Right hindlimb (tissue), 1 donor: Measurements from ENCODE around the gene SLC39A12.

Experiments used
- DNase-seq: peaks from one replicate; pipeline ENCODE4 v3.0.0-alpha.2; 2018

The SLC39A12 gene

GRCh38 chr10:17965649-17966235 lies 14.0 kb downstream of the SLC39A12 start:
- DNase-seq = no peak

GRCh38 chr10:17974505-17974904 lies 22.8 kb downstream of the SLC39A12 start:
- no peak for DNase-seq

DNA sequence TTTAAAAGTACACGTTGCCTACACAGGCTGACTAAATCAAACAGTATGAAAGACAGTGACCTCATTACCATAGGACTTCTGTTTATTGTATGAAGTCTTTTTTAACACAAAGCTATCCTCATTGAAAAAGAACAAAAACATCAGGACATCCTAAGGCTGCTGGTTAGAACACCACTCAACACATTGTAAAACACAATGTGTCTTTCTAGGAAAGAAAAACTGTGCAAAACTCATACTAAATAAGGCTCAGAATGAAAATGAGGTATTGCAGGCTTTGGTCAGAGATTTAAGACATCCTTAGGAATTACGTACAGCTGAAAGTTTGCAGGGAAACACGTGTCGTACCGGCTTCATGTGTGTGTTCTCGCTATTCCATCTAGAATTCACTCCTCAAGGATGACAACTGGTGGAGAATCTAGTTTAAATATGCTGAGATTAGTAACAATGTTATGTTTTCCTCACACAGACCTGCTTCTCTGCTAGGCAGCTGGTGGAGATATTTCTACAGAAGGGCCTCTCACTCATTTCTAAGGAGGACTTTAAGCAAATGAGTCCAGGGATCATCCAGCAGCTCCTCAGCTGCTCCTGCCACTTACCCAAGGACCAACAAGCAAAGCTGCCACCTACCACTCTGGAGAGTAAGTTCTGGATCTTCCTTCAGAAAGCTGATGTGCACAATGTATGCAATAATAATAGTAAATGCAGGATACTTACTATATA lies 29.3 kb downstream of the SLC39A12 start:
- no peak for DNase-seq

DNA sequence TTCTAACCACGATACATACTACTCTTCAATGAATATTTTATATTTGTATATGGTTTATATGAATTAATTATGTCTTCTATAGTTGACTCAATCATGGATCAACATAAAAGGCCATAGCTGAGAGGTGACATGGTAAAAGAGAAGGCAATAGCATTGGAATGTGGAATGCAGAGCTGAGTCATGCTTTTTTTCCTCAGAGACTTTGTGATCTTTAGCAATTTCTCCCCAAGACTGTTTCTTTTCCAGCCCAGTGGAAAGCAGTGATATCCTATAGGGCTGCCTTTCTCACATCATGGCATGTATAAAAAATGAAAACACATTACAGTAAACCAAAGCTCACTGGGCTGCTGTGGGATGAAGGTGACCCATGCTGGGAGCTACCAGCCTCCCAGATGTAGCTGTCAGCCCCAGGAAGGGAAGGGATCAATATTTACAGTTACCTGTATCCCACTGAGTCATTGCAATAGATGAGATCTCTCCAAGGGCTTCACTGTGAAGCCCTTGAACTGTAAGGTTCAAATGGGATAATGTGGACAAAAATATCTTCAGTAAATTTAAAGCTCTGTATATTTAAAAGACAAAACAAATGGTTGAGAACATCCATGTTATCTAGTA lies 30.2 kb downstream of the SLC39A12 start:
- DNase-seq = no peak

GRCh38 chr10:17984056-17984455 lies 32.3 kb downstream of the SLC39A12 start:
- no peak for DNase-seq

GRCh38 chr10:17984563-17984962 lies 32.8 kb downstream of the SLC39A12 start:
- no peak for DNase-seq

DNA sequence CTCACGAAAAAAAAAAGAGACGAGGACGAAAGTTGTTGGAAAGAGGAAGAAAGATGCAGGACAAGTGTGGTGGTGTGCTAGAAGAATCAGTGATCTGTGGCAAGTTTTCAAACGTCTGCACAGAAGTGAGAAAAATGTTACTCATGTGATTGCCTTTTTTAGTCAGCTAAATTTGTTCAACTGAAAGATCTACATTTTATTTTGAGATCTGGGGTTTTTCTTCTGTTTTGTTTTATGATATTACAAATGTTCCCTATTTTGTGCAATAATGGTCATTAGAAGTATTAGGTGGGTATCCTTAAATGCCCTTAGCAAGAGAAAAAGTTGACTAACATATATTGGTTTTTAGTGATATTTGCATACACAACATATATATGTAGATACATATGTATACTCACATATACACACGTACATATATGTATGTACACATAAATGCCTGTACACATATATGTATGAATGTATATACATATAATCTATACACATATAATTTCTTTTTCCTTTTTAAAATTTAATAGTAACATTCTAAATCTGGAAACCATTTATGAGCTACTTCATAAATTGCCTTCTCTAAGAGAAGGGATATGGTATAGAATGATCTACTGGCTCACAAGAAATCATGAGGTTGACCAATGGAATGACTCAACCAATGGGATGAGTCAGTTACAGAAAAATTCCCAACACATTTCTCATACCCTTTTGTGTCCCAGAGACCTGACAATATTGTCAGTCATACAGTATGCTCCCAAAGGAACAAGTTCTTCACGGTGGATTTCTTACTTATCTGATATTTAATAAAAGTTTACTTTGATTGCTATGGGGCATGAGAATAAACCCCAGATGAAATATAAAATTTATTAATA lies 38.4 kb downstream of the SLC39A12 start:
- DNase-seq = no peak

GRCh38 chr10:17992266-17992665 lies 40.5 kb downstream of the SLC39A12 start:
- no peak for DNase-seq

- no peak for DNase-seq
Measured at GRCh38 chr10:17993361-17993760, 41.6 kb downstream of the SLC39A12 start.

GRCh38 chr10:18000601-18001000 lies 48.9 kb downstream of the SLC39A12 start:
- DNase-seq = no peak

- no peak for DNase-seq
Measured at GRCh38 chr10:18005445-18005780, 53.7 kb downstream of the SLC39A12 start.

DNA sequence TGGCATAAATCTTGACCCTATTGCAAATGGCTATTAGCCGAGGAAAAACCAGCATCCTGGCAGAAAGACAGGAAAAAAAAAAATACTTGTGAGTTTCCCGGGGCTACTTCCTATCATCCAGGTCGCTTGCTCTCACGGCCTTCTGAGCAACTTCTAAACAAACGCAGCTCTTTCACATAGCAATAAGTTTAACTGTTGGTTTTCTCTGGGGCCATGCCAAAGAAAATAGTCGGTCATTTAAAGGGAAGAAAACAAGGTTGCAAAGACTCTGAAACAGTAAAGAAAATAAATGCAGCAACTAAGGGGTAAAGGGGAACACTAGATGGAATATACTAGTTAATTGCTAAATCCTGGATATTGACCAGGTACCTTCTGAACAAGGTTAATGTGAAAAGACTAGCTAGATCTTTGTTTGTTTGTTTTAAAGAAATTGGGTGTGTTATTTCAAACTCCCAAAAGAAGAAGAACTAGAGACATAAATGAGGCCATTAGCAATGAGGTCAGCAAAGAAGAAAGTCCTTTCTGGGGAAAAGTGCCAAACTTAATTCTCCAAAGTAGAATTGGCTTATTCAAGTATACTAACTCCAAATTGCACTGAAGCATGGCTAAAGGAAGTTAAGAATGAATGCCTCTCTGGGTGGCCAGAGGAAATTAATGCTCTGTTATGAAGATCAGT lies 54.2 kb downstream of the SLC39A12 start:
- no peak for DNase-seq

DNA sequence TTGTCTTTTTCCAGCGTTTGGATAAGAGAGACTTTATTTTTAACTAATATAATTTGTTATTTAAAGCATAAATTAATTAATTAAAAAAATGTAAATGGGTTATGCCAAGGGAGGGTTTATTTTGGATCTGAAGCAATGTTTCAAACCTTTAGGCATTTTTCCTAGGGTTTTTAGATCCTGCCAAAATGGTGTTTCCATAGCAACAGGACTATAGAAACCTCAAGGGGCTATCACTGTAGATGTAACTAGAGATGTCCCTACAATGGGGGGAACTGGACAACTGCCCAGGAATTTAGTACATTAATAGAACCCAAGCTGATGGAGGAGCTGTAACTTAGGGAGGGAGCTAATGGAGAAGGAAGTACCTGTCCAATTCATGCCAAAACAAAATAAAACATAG lies 57.3 kb downstream of the SLC39A12 start:
- peak; percentile 34 for DNase-seq

DNA sequence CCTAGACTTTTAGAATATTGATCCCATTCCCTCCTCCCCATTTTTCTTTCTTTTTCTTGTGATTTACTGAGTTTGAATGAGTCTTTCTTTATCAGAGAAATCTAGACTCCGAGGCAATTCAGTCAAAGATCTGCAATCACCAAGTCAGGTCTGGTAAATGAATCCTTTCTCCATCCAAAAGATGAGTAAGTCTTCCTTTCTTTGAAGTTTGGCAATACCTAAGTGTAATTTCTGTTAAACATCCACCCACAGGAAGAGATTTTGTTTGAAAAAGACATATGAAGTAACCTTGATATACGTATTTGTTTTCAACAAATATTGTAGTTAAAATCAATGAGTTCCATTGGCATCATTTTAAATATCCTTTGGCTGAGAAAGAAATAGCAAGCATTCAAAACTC lies 58.3 kb downstream of the SLC39A12 start:
- DNase-seq = no peak

DNA sequence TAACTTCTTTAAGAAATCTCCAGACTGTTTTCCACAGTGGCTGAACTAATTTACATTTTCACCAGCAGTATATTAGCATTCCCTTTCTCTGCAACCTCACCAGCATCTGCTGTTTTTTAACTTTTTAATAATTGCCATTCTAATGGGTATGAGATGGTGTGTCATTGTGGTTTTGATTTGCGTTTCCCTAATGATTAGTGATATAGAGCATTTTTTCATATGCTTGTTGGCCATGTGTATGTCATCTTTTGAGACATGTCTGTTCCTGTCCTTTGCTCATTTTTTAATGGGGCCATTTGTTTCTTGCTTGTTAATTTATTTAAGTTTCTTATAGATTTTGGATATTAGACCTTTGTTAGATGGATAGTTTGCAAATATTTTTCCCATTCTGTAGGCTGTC lies 68.8 kb downstream of the SLC39A12 start:
- DNase-seq = no peak

DNA sequence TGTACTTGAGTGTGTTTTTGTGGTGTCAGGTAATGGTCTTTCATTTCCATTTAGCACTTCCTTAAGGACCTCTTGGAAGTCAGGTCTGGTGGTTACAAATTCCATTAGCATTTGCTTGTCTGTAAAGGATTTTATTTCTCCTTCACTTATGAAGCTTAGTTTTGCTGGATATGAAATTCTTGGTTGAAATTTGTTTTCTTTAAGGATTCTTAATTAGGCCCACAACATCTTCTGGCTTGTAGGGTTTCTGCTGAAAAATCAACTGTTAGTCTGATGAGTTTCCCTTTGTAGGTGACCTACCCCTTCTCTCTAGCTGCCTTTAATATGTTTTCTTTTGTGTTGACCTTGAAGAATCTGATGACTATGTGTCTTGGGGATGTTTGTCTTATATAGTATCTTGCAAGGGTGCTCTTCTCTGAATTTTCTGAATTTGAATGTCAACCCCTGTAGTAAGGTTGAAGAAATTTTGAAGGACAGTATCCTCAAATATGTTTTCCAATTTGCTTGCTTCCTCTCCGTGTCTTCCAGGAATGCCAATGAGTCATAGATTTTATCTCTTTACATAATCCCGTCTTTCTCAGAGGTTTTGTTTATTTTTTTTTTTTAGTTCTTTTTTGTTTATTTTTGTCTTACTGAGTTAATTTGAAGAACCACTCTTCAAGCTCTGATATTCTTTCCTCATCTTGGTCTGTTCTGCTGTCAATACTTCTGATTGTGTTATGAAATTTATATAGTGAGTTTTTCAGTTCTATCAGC lies 70.2 kb downstream of the SLC39A12 start:
- no peak for DNase-seq

DNA sequence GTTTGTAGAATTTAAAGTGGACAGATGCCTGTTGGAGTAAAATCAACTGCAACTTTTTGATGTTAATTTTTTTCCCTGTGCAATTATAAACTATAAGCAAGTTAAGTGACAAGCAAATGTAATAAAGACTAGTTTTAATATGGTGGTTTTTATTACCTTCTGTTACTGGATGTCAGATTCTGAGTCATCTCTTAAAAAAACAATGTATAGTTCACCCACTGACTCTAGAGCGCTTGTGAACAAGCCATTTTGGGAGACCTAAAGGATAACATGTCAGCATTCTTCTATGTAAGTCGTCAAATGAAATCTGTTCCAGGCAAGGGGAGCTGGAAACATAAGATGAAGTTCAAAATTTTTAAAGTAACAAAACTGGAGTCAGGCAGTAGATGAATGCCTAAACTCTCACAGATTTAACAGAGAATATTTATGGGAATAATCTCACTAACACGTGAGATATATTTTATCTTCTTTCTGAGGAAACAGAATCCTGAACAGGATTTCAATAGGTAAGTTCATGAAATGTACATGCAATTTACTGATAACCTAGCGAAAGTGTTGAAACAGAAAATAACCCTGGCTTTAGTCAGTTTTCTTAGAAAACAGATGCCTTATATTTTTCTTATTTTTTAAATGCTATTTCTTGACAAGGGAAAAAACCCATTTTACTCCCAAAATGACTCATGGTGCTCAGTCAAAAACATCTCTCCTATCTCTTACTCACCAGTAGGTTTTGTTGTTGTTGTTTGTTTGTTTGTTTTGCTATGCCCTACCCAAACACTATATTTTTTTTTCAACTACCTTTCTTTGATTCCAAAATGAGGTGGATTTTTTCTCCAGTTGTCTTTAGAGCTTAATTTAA lies 91.7 kb downstream of the SLC39A12 start:
- no peak for DNase-seq

DNA sequence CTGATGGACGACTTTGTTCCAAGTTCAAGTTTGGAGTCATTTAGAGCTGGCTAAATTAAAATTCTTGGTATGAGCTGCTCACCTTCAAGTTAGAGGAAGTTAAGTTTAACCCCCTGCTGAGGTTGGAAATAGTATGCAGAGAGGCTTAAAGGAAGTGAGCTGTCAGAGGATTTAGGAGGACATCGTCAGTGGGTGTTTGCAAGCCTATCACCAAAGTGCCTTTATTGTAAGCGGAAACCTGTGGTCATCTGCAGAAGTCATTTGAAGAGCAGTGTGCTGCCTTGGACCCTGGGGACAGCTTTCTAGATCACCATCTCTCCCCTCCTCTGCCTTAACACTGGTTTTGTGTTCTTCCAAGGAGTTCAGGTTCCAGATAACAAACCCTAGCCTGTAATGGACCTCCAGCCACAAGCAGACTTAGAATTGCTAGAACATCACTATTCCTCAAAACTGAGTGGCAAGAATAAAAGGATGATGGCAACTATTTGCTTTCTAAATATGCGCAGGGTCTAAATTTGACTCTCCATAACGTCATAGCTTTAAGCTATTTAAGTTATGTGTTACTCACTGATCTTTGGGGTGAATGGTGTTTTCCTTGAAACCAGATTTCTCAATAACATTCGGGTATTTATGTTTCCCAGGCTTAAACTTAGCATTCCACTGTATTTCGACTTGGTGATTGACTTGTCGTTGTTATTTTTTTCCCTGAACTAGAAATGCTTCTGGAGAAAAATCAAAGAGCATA lies 93.4 kb downstream of the SLC39A12 start:
- DNase-seq = no peak

- DNase-seq = no peak
Measured at GRCh38 chr10:18056583-18056982, 104.9 kb downstream of the SLC39A12 start.

GRCh38 chr10:18059826-18060559 lies 108.3 kb downstream of the SLC39A12 start:
- DNase-seq = no peak
